ENCODE results near the gene WDR33.

- no peak for TF ChIP-seq CTCF (IDR thresholded peaks at IDR 0.05)
- TF ChIP-seq POLR2A (IDR thresholded peaks at IDR 0.05) = no peak
- no peak for TF ChIP-seq POLR2AphosphoS5 (IDR thresholded peaks at IDR 0.05)
These were observed 70.2 kb downstream of the WDR33 start for GRCh38 chr2:127740665-127741288.

Data from breast epithelium (tissue), 3 donors.